ENCODE results near the gene FAM13B.
"Not testable (repeated sequence)": the region's sequence is repeated elsewhere in the genome, so short reads cannot be mapped to it uniquely, and the experiment has no call there.

The FAM13B gene

DNA sequence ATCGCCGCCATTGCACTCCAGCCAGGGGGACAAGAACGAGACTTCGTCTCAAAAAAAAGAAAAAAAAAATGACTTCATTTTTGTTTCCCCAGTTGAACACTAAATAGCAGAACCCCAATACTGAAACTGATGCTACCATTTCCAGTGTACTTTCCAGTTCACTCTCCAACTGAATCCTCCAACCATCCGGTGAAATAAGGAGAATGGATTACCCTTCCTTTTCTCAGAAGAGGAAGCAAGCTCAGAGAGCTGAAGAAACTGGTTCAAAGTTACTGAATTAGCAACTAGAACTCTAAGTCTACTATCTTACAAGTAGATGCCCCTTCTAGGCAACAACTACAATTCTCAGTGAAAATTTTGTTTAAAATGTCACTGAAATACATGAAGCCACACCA is 3.9 kb downstream of the FAM13B start:
- Histone ChIP-seq H2BK120ac (ENCODE audit: low read depth, low read length) (no peak overlapping the region), H4K8ac (ENCODE audit: low read length) (no peak overlapping the region), H3K9ac (ENCODE audit: low read length) (no peak overlapping the region), H2AK5ac (ENCODE audit: low read length, severe bottlenecking) (no peak overlapping the region), H3K18ac (ENCODE audit: low read depth in 1 of 2, low read length in 2 of 2) (no peak overlapping the region), H3K4ac (ENCODE audit: low read depth in 1 of 2, low read length in 2 of 2) (no peak overlapping the region), H2BK12ac (ENCODE audit: low read length in 2 of 2) (no peak overlapping the region), H3K4me3 (ENCODE audit: insufficient read depth in 1 of 2, low read depth in 1 of 2, low read length in 2 of 2) (no peak overlapping the region), H3K4me1 (ENCODE audit: control insufficient read depth, insufficient read depth, low read depth, low read length) (peaks cover 10% of the 10 kb centered on the region), H3K23ac (ENCODE audit: low read length in 2 of 2) (no peak overlapping the region), H3K27ac (ENCODE audit: low read length, poor library complexity, severe bottlenecking) (no peak overlapping the region), H3K4me2 (ENCODE audit: low read length, poor library complexity, severe bottlenecking) (no peak overlapping the region), H4K91ac (ENCODE audit: low read length) (no peak overlapping the region), H2BK15ac (ENCODE audit: low read depth, poor library complexity, severe bottlenecking) (no peak overlapping the region), H2BK5ac (ENCODE audit: low read depth, low read length, poor library complexity, severe bottlenecking) (no peak overlapping the region), H3K9me3 (ENCODE audit: control insufficient read depth, low read length) (no peaks in the 10 kb centered on the region), H3K79me1 (replicated peaks; ENCODE audit: low read length, poor library complexity, severe bottlenecking) (no peaks in the 10 kb centered on the region), H3K36me3 (ENCODE audit: control insufficient read depth in 1 of 2, insufficient read depth in 2 of 2, low read depth in 1 of 2, low read length in 2 of 2) (peaks cover 0 to 2% of the 10 kb centered on the region in 2 experiments), H2AFZ (ENCODE audit: low read depth, low read length) (no peak overlapping the region), H3K14ac (ENCODE audit: low read length in 2 of 2) (no peak overlapping the region), H3K27me3 (ENCODE audit: control insufficient read depth in 1 of 2, insufficient read depth in 1 of 2, low read length in 2 of 2) (no peaks in the 10 kb centered on the region)
- no peak for DNase-seq
- 96% methylated on average over 5 of the region's 5 CpGs for WGBS

DNA sequence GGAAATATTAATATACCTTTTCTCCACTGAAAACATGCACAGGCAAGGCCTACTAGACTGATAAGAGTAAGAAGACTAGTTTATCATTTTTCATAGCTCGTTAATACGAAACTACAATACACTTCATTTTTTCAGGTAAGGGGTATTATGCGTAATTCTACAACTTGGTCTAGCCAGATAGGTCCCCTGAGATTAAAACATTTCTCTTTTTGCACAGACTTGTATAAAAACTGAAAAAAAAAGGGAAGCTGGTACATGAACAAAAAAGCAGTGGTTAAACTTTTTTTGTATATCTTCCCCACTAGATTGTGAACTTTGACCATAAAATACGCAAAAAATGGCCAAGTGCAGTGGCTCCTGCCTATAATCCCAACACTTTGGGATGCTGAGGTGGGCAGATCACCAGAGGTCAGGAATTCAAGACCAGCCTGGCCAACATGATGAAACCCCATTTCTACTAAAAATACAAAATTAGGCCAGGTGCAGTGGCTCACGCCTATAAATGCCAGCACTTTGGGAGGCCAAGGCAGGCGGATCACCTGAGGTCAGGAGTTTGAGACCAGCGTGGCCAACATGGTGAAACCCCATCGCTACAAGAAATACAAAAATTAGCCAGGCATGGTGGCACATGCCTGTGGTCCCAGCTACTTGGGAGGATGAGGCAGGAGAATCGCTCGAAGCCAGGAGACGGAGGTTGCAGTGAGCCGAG is 4.5 kb downstream of the FAM13B start:
- not testable (repeated sequence) for H4K8ac ChIP-seq (ENCODE audit: low read length); H3K4me2 ChIP-seq (ENCODE audit: low read length, poor library complexity, severe bottlenecking); H2AFZ ChIP-seq (ENCODE audit: low read depth, low read length); H3K9me3 ChIP-seq (ENCODE audit: control insufficient read depth, low read length); H2BK12ac ChIP-seq (ENCODE audit: low read length in 2 of 2); H3K27me3 ChIP-seq (ENCODE audit: control insufficient read depth in 1 of 2, insufficient read depth in 1 of 2, low read length in 2 of 2); H3K27ac ChIP-seq (ENCODE audit: low read length, poor library complexity, severe bottlenecking); H2BK120ac ChIP-seq (ENCODE audit: low read depth, low read length); H3K4ac ChIP-seq (ENCODE audit: low read depth in 1 of 2, low read length in 2 of 2); H3K23ac ChIP-seq (ENCODE audit: low read length in 2 of 2); H3K9ac ChIP-seq (ENCODE audit: low read length); DNase-seq; H4K91ac ChIP-seq (ENCODE audit: low read length); H2AK5ac ChIP-seq (ENCODE audit: low read length, severe bottlenecking); H3K36me3 ChIP-seq (ENCODE audit: control insufficient read depth in 1 of 2, insufficient read depth in 2 of 2, low read depth in 1 of 2, low read length in 2 of 2); H3K14ac ChIP-seq (ENCODE audit: low read length in 2 of 2); H3K79me1 ChIP-seq (replicated peaks; ENCODE audit: low read length, poor library complexity, severe bottlenecking); H3K4me1 ChIP-seq (ENCODE audit: control insufficient read depth, insufficient read depth, low read depth, low read length); H2BK15ac ChIP-seq (ENCODE audit: low read depth, poor library complexity, severe bottlenecking); H3K18ac ChIP-seq (ENCODE audit: low read depth in 1 of 2, low read length in 2 of 2); H3K4me3 ChIP-seq (ENCODE audit: insufficient read depth in 1 of 2, low read depth in 1 of 2, low read length in 2 of 2); H2BK5ac ChIP-seq (ENCODE audit: low read depth, low read length, poor library complexity, severe bottlenecking)
- over 99% methylated on average over 11 of the region's 12 CpGs for WGBS

DNA sequence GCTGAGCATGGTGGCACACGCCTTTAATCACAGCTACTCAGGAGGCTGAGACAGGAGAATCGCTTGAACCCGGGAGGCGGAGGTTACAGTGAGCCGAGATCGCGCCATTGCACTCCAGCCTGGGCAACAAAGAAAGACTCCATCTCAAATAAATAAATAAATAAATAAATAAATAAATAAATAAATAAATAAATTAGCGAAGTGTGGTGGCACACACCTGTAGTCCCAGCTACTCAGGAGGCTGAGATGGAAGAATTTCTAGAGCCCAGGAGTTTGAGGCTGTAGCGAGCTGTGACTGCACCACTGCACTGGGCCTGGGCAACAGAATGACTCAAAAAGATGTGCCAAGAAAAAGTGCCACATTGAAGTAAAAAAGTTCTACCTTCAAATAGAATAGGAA is 6.1 kb downstream of the FAM13B start:
- not testable (repeated sequence) for H2BK5ac ChIP-seq (ENCODE audit: low read depth, low read length, poor library complexity, severe bottlenecking); H3K4me2 ChIP-seq (ENCODE audit: low read length, poor library complexity, severe bottlenecking); H2AK5ac ChIP-seq (ENCODE audit: low read length, severe bottlenecking); H3K14ac ChIP-seq (ENCODE audit: low read length in 2 of 2); H4K8ac ChIP-seq (ENCODE audit: low read length); H3K4me3 ChIP-seq (ENCODE audit: insufficient read depth in 1 of 2, low read depth in 1 of 2, low read length in 2 of 2); H2AFZ ChIP-seq (ENCODE audit: low read depth, low read length); H3K27me3 ChIP-seq (ENCODE audit: control insufficient read depth in 1 of 2, insufficient read depth in 1 of 2, low read length in 2 of 2); H3K27ac ChIP-seq (ENCODE audit: low read length, poor library complexity, severe bottlenecking); H3K36me3 ChIP-seq (ENCODE audit: control insufficient read depth in 1 of 2, insufficient read depth in 2 of 2, low read depth in 1 of 2, low read length in 2 of 2); DNase-seq; H4K91ac ChIP-seq (ENCODE audit: low read length); H2BK15ac ChIP-seq (ENCODE audit: low read depth, poor library complexity, severe bottlenecking); H3K18ac ChIP-seq (ENCODE audit: low read depth in 1 of 2, low read length in 2 of 2); H3K4ac ChIP-seq (ENCODE audit: low read depth in 1 of 2, low read length in 2 of 2); H3K9ac ChIP-seq (ENCODE audit: low read length); H3K79me1 ChIP-seq (replicated peaks; ENCODE audit: low read length, poor library complexity, severe bottlenecking); H3K9me3 ChIP-seq (ENCODE audit: control insufficient read depth, low read length); H2BK12ac ChIP-seq (ENCODE audit: low read length in 2 of 2); H3K23ac ChIP-seq (ENCODE audit: low read length in 2 of 2); H2BK120ac ChIP-seq (ENCODE audit: low read depth, low read length); H3K4me1 ChIP-seq (ENCODE audit: control insufficient read depth, insufficient read depth, low read depth, low read length)
- WGBS = 100% methylated on average over 4 of the region's 9 CpGs

DNA sequence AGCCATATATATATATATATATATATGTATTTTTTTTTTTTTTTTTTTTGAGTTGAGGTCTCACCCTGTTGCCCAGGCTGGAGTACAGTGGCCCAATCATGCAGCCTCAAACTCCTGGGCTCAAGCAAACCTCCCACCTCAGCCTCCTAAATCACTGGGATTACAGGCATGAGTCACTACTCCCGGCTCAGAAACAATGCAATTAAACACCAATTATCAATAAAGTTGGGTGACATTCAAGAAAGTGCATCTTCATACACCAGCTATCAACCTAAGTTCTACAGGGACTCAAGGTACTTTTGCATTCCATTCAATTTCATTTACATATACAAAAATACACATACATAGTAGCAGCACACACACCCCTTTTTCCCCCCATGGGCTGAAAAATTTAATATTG is 7.6 kb downstream of the FAM13B start:
- no peak overlapping the region for H2BK120ac ChIP-seq (ENCODE audit: low read depth, low read length)
- no peak overlapping the region for H2AK5ac ChIP-seq (ENCODE audit: low read length, severe bottlenecking)
- no peak overlapping the region for H3K23ac ChIP-seq (ENCODE audit: low read length in 2 of 2)
- H4K91ac ChIP-seq (ENCODE audit: low read length) = no peak overlapping the region
- no peak overlapping the region for H3K14ac ChIP-seq (ENCODE audit: low read length in 2 of 2)
- H3K4me2 ChIP-seq (ENCODE audit: low read length, poor library complexity, severe bottlenecking) = no peak overlapping the region
- no peak overlapping the region for H4K8ac ChIP-seq (ENCODE audit: low read length)
- H3K18ac ChIP-seq (ENCODE audit: low read depth in 1 of 2, low read length in 2 of 2) = no peak overlapping the region
- H2BK5ac ChIP-seq (ENCODE audit: low read depth, low read length, poor library complexity, severe bottlenecking) = no peak overlapping the region
- H2BK15ac ChIP-seq (ENCODE audit: low read depth, poor library complexity, severe bottlenecking) = no peak overlapping the region
- no peak overlapping the region for H2BK12ac ChIP-seq (ENCODE audit: low read length in 2 of 2)
- no peaks in the 10 kb centered on the region for H3K27me3 ChIP-seq (ENCODE audit: control insufficient read depth in 1 of 2, insufficient read depth in 1 of 2, low read length in 2 of 2)
- no peak overlapping the region for H3K27ac ChIP-seq (ENCODE audit: low read length, poor library complexity, severe bottlenecking)
- H3K4me3 ChIP-seq (ENCODE audit: insufficient read depth in 1 of 2, low read depth in 1 of 2, low read length in 2 of 2) = no peak overlapping the region
- H3K9me3 ChIP-seq (ENCODE audit: control insufficient read depth, low read length) = no peaks in the 10 kb centered on the region
- no peak overlapping the region for H2AFZ ChIP-seq (ENCODE audit: low read depth, low read length)
- 71% methylated on average over 1 of the region's 1 CpG for WGBS
- DNase-seq = no peak
- H3K4ac ChIP-seq (ENCODE audit: low read depth in 1 of 2, low read length in 2 of 2) = no peak overlapping the region
- H3K4me1 ChIP-seq (ENCODE audit: control insufficient read depth, insufficient read depth, low read depth, low read length) = peaks cover 6% of the 10 kb centered on the region
- no peak overlapping the region for H3K9ac ChIP-seq (ENCODE audit: low read length)
- peaks cover 2 to 8% of the 10 kb centered on the region in 2 experiments for H3K36me3 ChIP-seq (ENCODE audit: control insufficient read depth in 1 of 2, insufficient read depth in 2 of 2, low read depth in 1 of 2, low read length in 2 of 2)
- H3K79me1 ChIP-seq (replicated peaks; ENCODE audit: low read length, poor library complexity, severe bottlenecking) = peaks cover 2% of the 10 kb centered on the region
